OCI-LY3 (cell line): Measurements from ENCODE around the gene CAP2.

Experiments used
- H2AFZ ChIP-seq: fragments of 200-600, 300-600 bp; shearing (Covaris generic); 2 replicates; pipeline ENCODE4 v1.6.0; 2014; ENCODE audit warnings: antibody characterized with exemption, low read depth, low read length
- H3K27ac ChIP-seq: fragments of 200-600, 300-600 bp; sonication (generic); 2 replicates; pipeline ENCODE4 v1.5.1; 2014; ENCODE audit warnings: mild to moderate bottlenecking, low read length, moderate library complexity, mixed read lengths
- H3K27me3 ChIP-seq: fragments of 200-600, 300-600 bp; sonication (generic); 2 replicates; pipeline ENCODE4 v1.6.1; 2014; ENCODE audit warnings: low read depth, low read length, mixed read lengths
- H3K36me3 ChIP-seq: fragments of 200-600, 300-600 bp; sonication (generic); replicated peaks from 2 replicates; pipeline ENCODE3; 2014; ENCODE audit warnings: low read depth, low read length, mixed read lengths
- H3K4me1 ChIP-seq: fragments of 300-600, 200-600 bp; sonication (generic); 2 replicates; pipeline ENCODE4 v1.6.1; 2014; ENCODE audit warnings: low read length, mixed read lengths
- H3K4me2 ChIP-seq: fragments of 200-600, 300-600 bp; sonication (generic); 2 replicates; pipeline ENCODE4 v1.6.1; 2014; ENCODE audit warnings: low read length, mixed read lengths
- H3K4me3 ChIP-seq: fragments of 300-600, 200-600 bp; sonication (generic); 2 replicates; pipeline ENCODE4 v1.5.1; 2014; ENCODE audit warnings: antibody characterized with exemption, mild to moderate bottlenecking, low read length, moderate library complexity
- H3K79me2 ChIP-seq: fragments of 300-600, 200-600 bp; shearing (Covaris generic); 2 replicates; pipeline ENCODE4 v1.6.1; 2014; ENCODE audit warnings: mild to moderate bottlenecking, low read length, mixed read lengths
- H3K9ac ChIP-seq: fragments of 300-600, 200-600 bp; shearing (Covaris generic); 2 replicates; pipeline ENCODE4 v1.6.0; 2014; ENCODE audit warnings: mild to moderate bottlenecking, low read length, moderate library complexity
- H3K9me3 ChIP-seq: fragments of 200-600, 300-600 bp; shearing (Covaris generic); 2 replicates; pipeline ENCODE4 v1.6.1; 2014; ENCODE audit warnings: low read length, mixed read lengths; ENCODE audit not compliant: insufficient read depth
- H4K20me1 ChIP-seq: fragments of 200-600, 300-600 bp; sonication (generic); 2 replicates; pipeline ENCODE4 v1.6.1; 2016; ENCODE audit warnings: low read length, mixed read lengths; ENCODE audit not compliant: insufficient read depth
- CTCF ChIP-seq: fragments of 200-600, 300-600 bp; sonication (generic); IDR thresholded peaks from 2 replicates; pipeline ENCODE4 v1.5.1; 2014; ENCODE audit warnings: antibody characterized with exemption, low read length, low read depth
- EZH2phosphoT487 ChIP-seq: fragments of 200-600 bp; shearing (Covaris generic); IDR thresholded peaks from 2 replicates; pipeline ENCODE4 v1.6.1; 2018; ENCODE audit warnings: antibody characterized with exemption, mixed run types, low read depth

The CAP2 gene

GRCh38 chr6:17353440-17354175 lies 39.8 kb upstream of the CAP2 start:
- TF ChIP-seq EZH2phosphoT487 (no peak), CTCF (no peak)
- no peak overlapping the region for H2AFZ ChIP-seq
- no peaks in the 10 kb centered on the region for H3K36me3 ChIP-seq
- H3K79me2 ChIP-seq: no peaks in the 10 kb centered on the region
- H3K4me2 ChIP-seq: no peak overlapping the region
- no peaks in the 10 kb centered on the region for H3K9me3 ChIP-seq
- no peaks in the 10 kb centered on the region for H4K20me1 ChIP-seq
- H3K9ac ChIP-seq: no peak overlapping the region
- no peaks in the 10 kb centered on the region for H3K4me1 ChIP-seq
- H3K4me3 ChIP-seq: no peak overlapping the region
- H3K27me3 ChIP-seq: no peaks in the 10 kb centered on the region
- no peak overlapping the region for H3K27ac ChIP-seq

DNA sequence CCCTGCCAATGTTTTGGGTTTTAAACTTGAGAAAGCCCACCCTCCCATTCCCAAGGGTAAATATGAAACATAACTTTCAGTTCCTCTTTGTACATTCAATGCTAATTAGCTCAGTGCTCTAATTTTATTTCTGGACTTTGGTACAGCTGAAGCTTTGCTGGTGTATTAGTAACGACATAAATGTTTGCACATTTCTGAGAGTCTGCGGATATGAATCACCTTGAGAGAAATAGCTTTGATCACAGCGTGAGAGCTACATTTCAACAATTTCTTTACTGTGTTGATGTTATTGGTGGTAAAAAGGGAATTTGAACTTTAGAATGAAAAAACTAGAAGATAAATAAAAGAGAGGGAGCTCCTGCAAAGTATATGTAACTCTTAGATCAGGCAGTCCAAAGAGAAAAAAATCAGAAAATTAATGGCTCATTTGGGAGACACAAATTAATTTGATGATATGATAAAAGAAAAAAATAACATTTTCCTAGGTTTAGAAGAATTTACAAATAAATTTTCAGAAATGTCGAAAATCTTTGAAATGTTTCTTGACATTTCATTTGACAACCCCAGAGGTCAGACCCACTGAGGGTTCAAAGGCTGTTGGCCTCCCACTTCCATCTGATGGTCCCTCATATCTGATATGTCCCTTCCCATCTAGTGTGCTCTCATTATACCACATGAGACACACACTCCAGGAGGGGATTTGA lies 38.5 kb upstream of the CAP2 start:
- H3K4me3 ChIP-seq: no peak overlapping the region
- no peak overlapping the region for H3K4me2 ChIP-seq
- no peak overlapping the region for H3K27ac ChIP-seq
- no peak for TF ChIP-seq EZH2phosphoT487
- no peak for TF ChIP-seq CTCF
- H3K9ac ChIP-seq: no peak overlapping the region
- H3K9me3 ChIP-seq: no peaks in the 10 kb centered on the region
- H4K20me1 ChIP-seq: no peaks in the 10 kb centered on the region
- H3K36me3 ChIP-seq: no peaks in the 10 kb centered on the region
- no peaks in the 10 kb centered on the region for H3K4me1 ChIP-seq
- H3K79me2 ChIP-seq: no peaks in the 10 kb centered on the region
- H2AFZ ChIP-seq: no peak overlapping the region
- H3K27me3 ChIP-seq: no peaks in the 10 kb centered on the region

DNA sequence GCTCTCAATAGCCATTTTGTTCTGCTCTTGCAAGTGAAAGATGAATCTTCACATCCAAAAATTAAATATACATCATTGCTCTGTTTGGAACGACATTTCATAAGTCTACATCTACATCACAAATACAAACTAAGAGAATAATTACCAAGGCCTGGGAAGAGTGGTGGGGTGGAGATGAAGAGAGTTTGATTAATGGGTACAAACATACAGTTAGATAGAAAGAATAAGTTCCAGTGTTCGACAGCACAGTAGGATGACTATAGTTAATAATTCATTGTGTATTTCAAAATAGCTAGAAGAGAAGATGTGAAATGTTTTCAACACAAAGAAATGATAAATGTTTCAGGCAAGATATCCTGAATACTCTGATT lies 38.0 kb upstream of the CAP2 start:
- Histone ChIP-seq H3K4me1 (no peaks in the 10 kb centered on the region), H3K36me3 (no peaks in the 10 kb centered on the region), H3K9ac (no peak overlapping the region), H3K27me3 (no peaks in the 10 kb centered on the region), H2AFZ (no peak overlapping the region), H3K4me3 (no peak overlapping the region), H3K27ac (no peak overlapping the region), H3K4me2 (no peak overlapping the region), H4K20me1 (no peaks in the 10 kb centered on the region), H3K79me2 (no peaks in the 10 kb centered on the region), H3K9me3 (no peaks in the 10 kb centered on the region)
- no peak for TF ChIP-seq CTCF
- TF ChIP-seq EZH2phosphoT487: no peak

GRCh38 chr6:17358515-17358914 lies 34.9 kb upstream of the CAP2 start:
- H4K20me1 ChIP-seq: no peaks in the 10 kb centered on the region
- no peak for TF ChIP-seq EZH2phosphoT487
- no peak for TF ChIP-seq CTCF
- no peaks in the 10 kb centered on the region for H3K27me3 ChIP-seq
- H3K4me3 ChIP-seq: no peak overlapping the region
- no peak overlapping the region for H2AFZ ChIP-seq
- no peak overlapping the region for H3K27ac ChIP-seq
- H3K9ac ChIP-seq: no peak overlapping the region
- no peaks in the 10 kb centered on the region for H3K4me1 ChIP-seq
- no peaks in the 10 kb centered on the region for H3K9me3 ChIP-seq
- no peak overlapping the region for H3K4me2 ChIP-seq
- no peaks in the 10 kb centered on the region for H3K79me2 ChIP-seq
- H3K36me3 ChIP-seq: no peaks in the 10 kb centered on the region
